ENCODE data around the gene NUP210.

DNA sequence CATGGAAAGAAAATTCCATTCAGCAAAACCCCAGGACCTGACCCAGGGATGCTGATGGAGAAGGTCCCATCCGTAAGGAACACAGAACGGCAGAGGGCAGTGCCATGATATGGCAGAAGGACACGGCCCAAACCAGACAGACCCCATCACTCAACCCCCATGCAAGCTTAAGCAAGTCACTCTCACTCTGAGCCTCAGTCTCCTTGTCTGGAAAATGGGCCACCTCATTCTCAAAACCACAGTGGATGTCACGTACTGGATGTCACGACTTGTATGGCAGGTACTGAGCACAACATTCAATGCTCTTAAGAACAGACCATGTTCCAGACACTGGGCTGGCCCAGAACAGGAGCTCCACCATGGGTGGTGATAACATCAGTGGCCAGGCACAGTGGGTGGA lies 90.4 kb downstream of the NUP210 start:
- TF ChIP-seq GATA2 (IDR thresholded peaks at IDR 0.05; ENCODE audit: low read depth, low read length): no peak; the same call in 1 of the 2 replicates
- no peak for TF ChIP-seq GATA3 (IDR thresholded peaks at IDR 0.05; ENCODE audit: low read depth, low read length)
